GM12872 (cell line): Measurements from ENCODE around the gene MESD.

Experiments used
- TF ChIP-seq, protein P1 (sequence below): IDR thresholded peaks from 3 replicates; pipeline ENCODE4 v1.5.1; 2011; ENCODE audit warnings: low read depth, mild to moderate bottlenecking, low read length, moderate library complexity; ENCODE audit not compliant: insufficient read depth

The MESD gene

DNA sequence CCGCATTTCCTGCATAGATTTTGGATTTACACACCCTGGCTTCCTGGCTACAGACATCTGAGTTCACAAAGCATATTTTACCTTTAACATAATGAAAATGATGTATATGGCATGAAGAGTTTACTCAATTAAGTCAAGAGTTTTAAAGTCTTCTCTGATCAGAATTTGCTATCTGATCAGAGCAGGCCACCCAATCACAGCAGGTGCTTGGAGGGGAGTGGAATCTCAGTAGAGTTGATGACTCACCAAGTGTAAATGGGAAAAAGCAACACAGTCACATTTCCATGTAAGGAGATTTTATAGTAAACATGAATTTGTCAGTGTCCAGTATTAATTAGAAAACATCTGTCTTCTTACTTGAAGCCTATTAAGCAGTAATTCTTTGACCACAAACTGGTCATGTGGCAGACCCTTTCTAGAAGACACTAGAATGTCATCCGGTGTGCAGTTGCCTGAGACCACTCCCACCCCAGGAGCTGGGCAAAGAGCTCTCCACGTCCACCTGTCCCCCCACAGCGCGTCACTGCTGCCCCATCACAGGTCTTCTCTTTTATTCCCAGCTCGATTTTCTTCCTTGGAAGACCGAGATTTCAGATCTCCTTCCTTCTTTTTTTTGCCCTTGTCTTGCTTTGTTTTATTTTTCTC, 10.8 kb downstream of the MESD start:
- TF ChIP-seq, protein P1, sequence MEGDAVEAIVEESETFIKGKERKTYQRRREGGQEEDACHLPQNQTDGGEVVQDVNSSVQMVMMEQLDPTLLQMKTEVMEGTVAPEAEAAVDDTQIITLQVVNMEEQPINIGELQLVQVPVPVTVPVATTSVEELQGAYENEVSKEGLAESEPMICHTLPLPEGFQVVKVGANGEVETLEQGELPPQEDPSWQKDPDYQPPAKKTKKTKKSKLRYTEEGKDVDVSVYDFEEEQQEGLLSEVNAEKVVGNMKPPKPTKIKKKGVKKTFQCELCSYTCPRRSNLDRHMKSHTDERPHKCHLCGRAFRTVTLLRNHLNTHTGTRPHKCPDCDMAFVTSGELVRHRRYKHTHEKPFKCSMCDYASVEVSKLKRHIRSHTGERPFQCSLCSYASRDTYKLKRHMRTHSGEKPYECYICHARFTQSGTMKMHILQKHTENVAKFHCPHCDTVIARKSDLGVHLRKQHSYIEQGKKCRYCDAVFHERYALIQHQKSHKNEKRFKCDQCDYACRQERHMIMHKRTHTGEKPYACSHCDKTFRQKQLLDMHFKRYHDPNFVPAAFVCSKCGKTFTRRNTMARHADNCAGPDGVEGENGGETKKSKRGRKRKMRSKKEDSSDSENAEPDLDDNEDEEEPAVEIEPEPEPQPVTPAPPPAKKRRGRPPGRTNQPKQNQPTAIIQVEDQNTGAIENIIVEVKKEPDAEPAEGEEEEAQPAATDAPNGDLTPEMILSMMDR: no peak

DNA sequence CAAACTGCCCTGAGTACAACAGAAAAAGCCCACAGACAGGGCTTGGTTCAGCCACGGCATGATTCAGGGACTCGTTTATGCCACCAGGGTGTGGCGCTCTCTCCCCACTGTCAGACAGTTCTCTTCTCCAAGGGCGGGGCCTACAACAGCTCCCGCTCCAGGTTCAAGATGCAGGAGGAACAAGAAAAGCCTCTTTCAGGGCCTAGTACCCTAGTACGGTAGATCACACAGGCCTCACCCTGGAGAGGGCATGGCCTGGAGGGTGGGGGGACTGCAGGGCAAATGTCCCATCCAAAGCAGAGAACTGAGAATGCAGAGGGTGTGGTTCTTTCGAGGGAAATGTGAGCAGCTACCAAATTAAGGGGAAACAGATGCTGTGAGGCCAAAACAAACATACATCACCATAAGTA, 12.0 kb downstream of the MESD start:
- TF ChIP-seq, protein P1: peak; percentile 37; the same call in 2 of the 3 replicates

DNA sequence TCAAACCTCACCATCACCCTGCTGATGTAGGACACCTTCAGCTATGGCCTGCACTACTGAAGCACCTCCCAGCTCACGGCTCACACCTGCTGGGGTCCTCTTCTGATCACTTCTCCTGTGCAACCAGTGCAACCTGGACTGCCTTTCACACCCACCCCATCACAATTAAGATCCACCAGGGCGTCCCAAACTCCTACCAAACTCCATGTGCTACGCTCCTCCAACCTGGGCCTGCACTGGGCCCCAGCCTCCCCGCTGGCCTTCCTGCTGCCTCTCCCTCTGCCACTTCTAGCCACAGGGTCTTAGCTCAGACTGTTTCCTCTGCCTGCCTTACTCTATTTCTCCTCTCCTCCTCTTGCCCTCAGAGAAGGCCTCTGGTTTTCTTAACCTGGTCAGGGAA, 12.8 kb downstream of the MESD start:
- TF ChIP-seq, protein P1: no peak

DNA sequence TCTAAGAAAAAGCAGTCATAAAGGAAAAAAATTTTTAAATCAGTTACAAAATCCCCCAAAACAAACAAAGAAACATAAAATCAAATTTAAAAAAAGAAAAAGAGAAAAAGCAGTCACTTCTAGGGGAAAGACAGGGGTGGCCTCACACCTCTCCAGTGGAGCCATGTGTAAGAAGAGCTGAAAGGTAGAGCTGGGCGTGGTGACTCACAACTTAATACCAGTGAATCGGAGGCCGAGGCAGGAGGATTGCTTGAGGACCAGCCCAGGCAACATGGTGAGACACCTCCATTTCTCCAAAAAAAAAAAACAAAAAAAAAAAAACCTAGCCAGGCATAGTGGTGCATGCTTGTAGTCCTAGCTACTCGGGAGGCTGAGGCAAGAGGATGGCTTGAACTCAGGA, 14.7 kb downstream of the MESD start:
- TF ChIP-seq, protein P1: no peak

DNA sequence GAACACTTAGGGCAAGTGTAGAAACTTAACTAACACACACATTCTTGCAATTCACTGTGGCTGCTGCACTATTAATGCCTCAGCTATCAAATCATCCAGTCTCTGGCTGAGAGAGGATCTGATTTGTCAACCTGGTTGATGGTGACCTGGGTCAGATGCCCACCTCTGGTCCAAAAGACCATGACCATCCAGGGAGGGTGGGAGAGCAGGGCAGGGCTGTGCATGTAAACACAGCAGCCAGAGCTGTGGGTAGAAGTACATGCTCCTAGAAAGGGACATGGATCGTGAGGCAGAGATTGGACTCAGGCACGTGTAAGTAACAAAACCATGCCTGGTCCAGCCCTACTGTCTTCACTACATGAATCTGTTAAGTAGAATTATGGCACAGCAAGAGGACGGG, 17.3 kb downstream of the MESD start:
- TF ChIP-seq, protein P1: no peak

DNA sequence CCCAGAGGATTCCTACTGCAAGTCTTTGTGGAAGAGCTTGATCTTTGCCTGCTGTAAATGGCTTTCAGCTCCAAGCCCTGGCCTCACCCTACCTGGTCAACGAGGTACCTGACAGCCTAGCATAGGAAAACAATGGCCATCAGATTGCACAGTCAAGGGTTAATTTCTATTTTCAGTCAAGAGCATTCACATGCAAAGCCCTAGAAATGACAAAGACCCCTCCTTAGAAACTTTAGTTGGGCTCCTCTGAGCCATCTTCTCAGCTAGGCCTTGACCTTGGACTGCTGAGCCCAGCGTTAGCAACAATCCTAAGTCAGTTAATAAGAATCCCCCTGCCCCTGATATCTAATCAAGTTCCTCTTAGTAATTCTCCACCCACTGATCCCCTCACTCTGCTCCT, 18.5 kb downstream of the MESD start:
- TF ChIP-seq, protein P1: no peak

DNA sequence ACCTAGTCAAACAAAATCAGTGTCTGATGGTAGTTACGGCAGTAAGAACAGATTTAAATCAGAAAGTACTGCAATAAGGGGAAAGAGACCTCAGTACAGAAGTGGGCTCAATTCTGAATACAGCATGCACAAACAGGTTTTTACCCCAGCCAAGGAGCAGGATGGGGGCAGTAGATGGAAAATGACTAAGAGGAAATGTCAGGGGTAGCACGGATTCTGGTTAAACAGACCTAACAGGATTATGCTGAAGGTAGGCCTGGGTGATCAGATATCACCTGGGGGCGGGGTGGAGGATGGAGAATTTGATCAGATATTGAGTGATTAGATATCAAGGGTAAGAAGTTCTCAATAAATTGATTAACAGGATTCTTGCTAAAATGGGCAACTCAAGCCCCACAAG, 19.0 kb downstream of the MESD start:
- TF ChIP-seq, protein P1: no peak
